NCI-H69 (cell line): ENCODE results near the gene MRPL49.
A peak's percentile ranks its signal among the peaks of the same experiment; 100 is the strongest.
"Not testable (repeated sequence)": the region's sequence is repeated elsewhere in the genome, so short reads cannot be mapped to it uniquely, and the experiment has no call there.

Experiments used
- DNase-seq: peaks from one replicate; lab custom pipeline; 2025; lab: John Stamatoyannopoulos, UW

The MRPL49 gene

GRCh38 chr11:65117206-65118096 is 4.7 kb upstream of the MRPL49 start, which contains the start of gene ZNHIT2:
Gene ZNHIT2 (minus strand): TSS chr11:65117701. CDS start chr11:65117653, 48 bp downstream.
- peak; percentile 100 for DNase-seq

- DNase-seq: no peak
These were observed 3.9 kb upstream of the MRPL49 start for GRCh38 chr11:65118097-65118837.

GRCh38 chr11:65118891-65119669 is 3.0 kb upstream of the MRPL49 start:
- DNase-seq: not testable (repeated sequence)

GRCh38 chr11:65119670-65119995 is 2.5 kb upstream of the MRPL49 start:
- no peak for DNase-seq

- DNase-seq: no peak
These were observed 1.3 kb upstream of the MRPL49 start for GRCh38 chr11:65120831-65121230.

GRCh38 chr11:65121447-65121864 is 665 bp upstream of the MRPL49 start:
- DNase-seq: peak; percentile 35

- DNase-seq: no peak
These were observed 2.5 kb downstream of the MRPL49 start for GRCh38 chr11:65124480-65125196.

GRCh38 chr11:65125197-65126056 is 3.3 kb downstream of the MRPL49 start:
- DNase-seq: no peak

GRCh38 chr11:65126624-65127274 is 4.6 kb downstream of the MRPL49 start:
- no peak for DNase-seq

- no peak for DNase-seq
These were observed 5.5 kb downstream of the MRPL49 start for GRCh38 chr11:65127473-65128181.

- no peak for DNase-seq
These were observed 6.3 kb downstream of the MRPL49 start for GRCh38 chr11:65128182-65129145.

GRCh38 chr11:65129649-65130441 is 7.7 kb downstream of the MRPL49 start:
- DNase-seq: no peak

- no peak for DNase-seq
These were observed 8.7 kb downstream of the MRPL49 start for GRCh38 chr11:65130631-65131416.

GRCh38 chr11:65131417-65131776 is 9.3 kb downstream of the MRPL49 start:
- no peak for DNase-seq

- DNase-seq: no peak
These were observed 9.7 kb downstream of the MRPL49 start for GRCh38 chr11:65131895-65132237.

GRCh38 chr11:65132238-65132987 is 10.3 kb downstream of the MRPL49 start:
- no peak for DNase-seq
